ENCODE results near the gene HELQ. TPM values are rescaled to one million over a fixed set of nuclear protein-coding genes. Genes with fewer than 3 reads are reported as not detected.
"Not testable (repeated sequence)": the region's sequence is repeated elsewhere in the genome, so short reads cannot be mapped to it uniquely, and the experiment has no call there.

Gene HELQ
- total and polyA plus RNA-seq, 10 of the 15 experiments (the other 5 are each of a cell fraction or from before 2014, with no cell fraction given), result 4.5 to 13.3 (median 10.6) TPM

DNA sequence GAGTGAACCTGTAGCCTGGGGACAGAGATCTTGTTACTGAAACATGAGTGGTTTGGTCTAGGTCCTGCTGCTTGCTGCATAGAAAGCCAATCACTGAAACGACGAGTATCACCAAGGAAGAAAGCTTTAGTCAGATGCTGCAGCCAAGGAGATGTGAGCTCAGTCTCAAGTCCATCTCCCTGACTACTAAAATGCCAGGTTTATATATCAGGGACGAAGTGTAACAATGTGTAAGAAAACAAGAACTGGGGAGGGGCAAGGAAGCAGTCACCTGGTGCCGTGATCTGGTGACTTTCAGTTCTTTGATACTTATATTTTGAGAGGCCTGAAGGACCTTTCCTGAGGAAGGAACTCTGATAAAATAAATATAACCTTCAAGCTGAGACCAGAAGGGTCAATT is 48.9 kb upstream of the HELQ start (continued):
- TF ChIP-seq, protein P1, sequence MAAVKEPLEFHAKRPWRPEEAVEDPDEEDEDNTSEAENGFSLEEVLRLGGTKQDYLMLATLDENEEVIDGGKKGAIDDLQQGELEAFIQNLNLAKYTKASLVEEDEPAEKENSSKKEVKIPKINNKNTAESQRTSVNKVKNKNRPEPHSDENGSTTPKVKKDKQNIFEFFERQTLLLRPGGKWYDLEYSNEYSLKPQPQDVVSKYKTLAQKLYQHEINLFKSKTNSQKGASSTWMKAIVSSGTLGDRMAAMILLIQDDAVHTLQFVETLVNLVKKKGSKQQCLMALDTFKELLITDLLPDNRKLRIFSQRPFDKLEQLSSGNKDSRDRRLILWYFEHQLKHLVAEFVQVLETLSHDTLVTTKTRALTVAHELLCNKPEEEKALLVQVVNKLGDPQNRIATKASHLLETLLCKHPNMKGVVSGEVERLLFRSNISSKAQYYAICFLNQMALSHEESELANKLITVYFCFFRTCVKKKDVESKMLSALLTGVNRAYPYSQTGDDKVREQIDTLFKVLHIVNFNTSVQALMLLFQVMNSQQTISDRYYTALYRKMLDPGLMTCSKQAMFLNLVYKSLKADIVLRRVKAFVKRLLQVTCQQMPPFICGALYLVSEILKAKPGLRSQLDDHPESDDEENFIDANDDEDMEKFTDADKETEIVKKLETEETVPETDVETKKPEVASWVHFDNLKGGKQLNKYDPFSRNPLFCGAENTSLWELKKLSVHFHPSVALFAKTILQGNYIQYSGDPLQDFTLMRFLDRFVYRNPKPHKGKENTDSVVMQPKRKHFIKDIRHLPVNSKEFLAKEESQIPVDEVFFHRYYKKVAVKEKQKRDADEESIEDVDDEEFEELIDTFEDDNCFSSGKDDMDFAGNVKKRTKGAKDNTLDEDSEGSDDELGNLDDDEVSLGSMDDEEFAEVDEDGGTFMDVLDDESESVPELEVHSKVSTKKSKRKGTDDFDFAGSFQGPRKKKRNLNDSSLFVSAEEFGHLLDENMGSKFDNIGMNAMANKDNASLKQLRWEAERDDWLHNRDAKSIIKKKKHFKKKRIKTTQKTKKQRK (IDR thresholded peaks at IDR 0.05; ENCODE audit: low read depth, low read length), result no peak
- TF ChIP-seq ATF7 (IDR thresholded peaks at IDR 0.05; ENCODE audit: low read depth), result no peak

- Histone ChIP-seq H2AFZ (ENCODE audit: control insufficient read depth, low read depth, low read length) (peak overlapping the region; percentile 54; the same call in 1 of the 2 replicates), H3K9me3 (replicated peaks; ENCODE audit: control insufficient read depth, insufficient read depth, low read length) (no peaks in the 10 kb centered on the region), H3K4me3 (no peak overlapping the region), H3K79me2 (ENCODE audit: control insufficient read depth, insufficient read depth, low read length) (no peaks in the 10 kb centered on the region), H3K27ac (ENCODE audit: control insufficient read depth, insufficient read depth) (no peak overlapping the region), H3K9ac (ENCODE audit: control insufficient read depth, insufficient read depth, low read length) (no peak overlapping the region), H4K20me1 (ENCODE audit: control insufficient read depth, insufficient read depth) (no peaks in the 10 kb centered on the region), H3K4me1 (ENCODE audit: control insufficient read depth, insufficient read depth, low read length) (no peaks in the 10 kb centered on the region), H3K27me3 (replicated peaks in 1 of 2; ENCODE audit: control insufficient read depth in 2 of 2, insufficient read depth in 2 of 2, low read length in 1 of 2) (no peaks in the 10 kb centered on the region), H3K4me2 (ENCODE audit: control insufficient read depth, insufficient read depth) (no peak overlapping the region), H3K36me3 (ENCODE audit: control insufficient read depth in 2 of 2, insufficient read depth in 2 of 2, low read length in 1 of 2) (no peaks in the 10 kb centered on the region)
- CTCF ChIA-PET, result interaction anchor here (0.8 kb wide), 1 partner anchor 135 kb away, joined by 5 read pairs; no protein-coding TSS in a partner anchor
- POLR2A ChIA-PET, result no interaction called here
- SMC1A ChIA-PET (ENCODE audit: uncharacterized antibody, unreplicated experiment), result no interaction called here
- FAIRE-seq, result no peak
- no peak for ATAC-seq
- BruUV-seq (replicated peaks), result no TSS peak
- intact Hi-C loops (cut with micrococcal nuclease; ENCODE audit: unreplicated experiment), result loop anchor here (10.0 kb wide), 1 partner anchor 751 kb away; no protein-coding TSS in a partner anchor
- TF ChIP-seq NBN (IDR thresholded peaks at IDR 0.05) (no peak), POLR2A (IDR thresholded peaks at IDR 0.05; ENCODE audit: low read depth, low read length) (no peak), YBX1 (IDR thresholded peaks at IDR 0.05) (no peak), BRCA1 (IDR thresholded peaks at IDR 0.05; ENCODE audit: low read depth, low read length) (no peak), RELA (IDR thresholded peaks at IDR 0.05; ENCODE audit: borderline replicate concordance, partially characterized antibody) (no peak), KLF5 (IDR thresholded peaks at IDR 0.05; ENCODE audit: partially characterized antibody) (no peak), FOS (IDR thresholded peaks at IDR 0.05; ENCODE audit: borderline replicate concordance, extremely low read depth, insufficient read length) (no peak), LARP7 (IDR thresholded peaks at IDR 0.05) (no peak), NR2C1 (IDR thresholded peaks at IDR 0.05) (no peak), TAF1 (IDR thresholded peaks at IDR 0.05; ENCODE audit: borderline replicate concordance, low read depth, low read length) (no peak)
- TF ChIP-seq, protein P2, sequence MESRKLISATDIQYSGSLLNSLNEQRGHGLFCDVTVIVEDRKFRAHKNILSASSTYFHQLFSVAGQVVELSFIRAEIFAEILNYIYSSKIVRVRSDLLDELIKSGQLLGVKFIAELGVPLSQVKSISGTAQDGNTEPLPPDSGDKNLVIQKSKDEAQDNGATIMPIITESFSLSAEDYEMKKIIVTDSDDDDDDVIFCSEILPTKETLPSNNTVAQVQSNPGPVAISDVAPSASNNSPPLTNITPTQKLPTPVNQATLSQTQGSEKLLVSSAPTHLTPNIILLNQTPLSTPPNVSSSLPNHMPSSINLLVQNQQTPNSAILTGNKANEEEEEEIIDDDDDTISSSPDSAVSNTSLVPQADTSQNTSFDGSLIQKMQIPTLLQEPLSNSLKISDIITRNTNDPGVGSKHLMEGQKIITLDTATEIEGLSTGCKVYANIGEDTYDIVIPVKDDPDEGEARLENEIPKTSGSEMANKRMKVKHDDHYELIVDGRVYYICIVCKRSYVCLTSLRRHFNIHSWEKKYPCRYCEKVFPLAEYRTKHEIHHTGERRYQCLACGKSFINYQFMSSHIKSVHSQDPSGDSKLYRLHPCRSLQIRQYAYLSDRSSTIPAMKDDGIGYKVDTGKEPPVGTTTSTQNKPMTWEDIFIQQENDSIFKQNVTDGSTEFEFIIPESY (IDR thresholded peaks at IDR 0.05), result no peak
- RAD21 ChIA-PET (ENCODE audit: unreplicated experiment), result interaction anchor here (0.7 kb wide), 2 partner anchors 38 to 268 kb away, joined by 3 to 4 read pairs; no protein-coding TSS in a partner anchor
- in situ Hi-C loops (cut with MboI), result loop anchor here (10.0 kb wide), 1 partner anchor 1011 kb away; no protein-coding TSS in a partner anchor
- no peak for DNase-seq (ENCODE audit: low read depth, low spot score)
Measured at GRCh38 chr4:83503974-83504373, 48.4 kb upstream of the HELQ start.

GRCh38 chr4:83501671-83502070 is 46.0 kb upstream of the HELQ start:
- BruUV-seq (replicated peaks); H3K27me3 ChIP-seq (replicated peaks in 1 of 2; ENCODE audit: control insufficient read depth in 2 of 2, insufficient read depth in 2 of 2, low read length in 1 of 2); H3K27ac ChIP-seq (ENCODE audit: control insufficient read depth, insufficient read depth); H3K9me3 ChIP-seq (replicated peaks; ENCODE audit: control insufficient read depth, insufficient read depth, low read length); POLR2A ChIA-PET; SMC1A ChIA-PET (ENCODE audit: uncharacterized antibody, unreplicated experiment); H3K79me2 ChIP-seq (ENCODE audit: control insufficient read depth, insufficient read depth, low read length); H3K4me2 ChIP-seq (ENCODE audit: control insufficient read depth, insufficient read depth); H3K9ac ChIP-seq (ENCODE audit: control insufficient read depth, insufficient read depth, low read length); H3K4me1 ChIP-seq (ENCODE audit: control insufficient read depth, insufficient read depth, low read length); ATAC-seq; H3K36me3 ChIP-seq (ENCODE audit: control insufficient read depth in 2 of 2, insufficient read depth in 2 of 2, low read length in 1 of 2); CTCF ChIA-PET; H4K20me1 ChIP-seq (ENCODE audit: control insufficient read depth, insufficient read depth); H2AFZ ChIP-seq (ENCODE audit: control insufficient read depth, low read depth, low read length); H3K4me3 ChIP-seq; RAD21 ChIA-PET (ENCODE audit: unreplicated experiment); DNase-seq (ENCODE audit: low read depth, low spot score); FAIRE-seq: not testable (repeated sequence)
- intact Hi-C loops (cut with micrococcal nuclease; ENCODE audit: unreplicated experiment), result loop anchor here (10.0 kb wide), 1 partner anchor 753 kb away; no protein-coding TSS in a partner anchor
- in situ Hi-C loops (cut with MboI), result loop anchor here (10.0 kb wide), 1 partner anchor 1013 kb away; no protein-coding TSS in a partner anchor
- 62% methylated on average over 3 of the region's 3 CpGs for WGBS (ENCODE audit: insufficient coverage, insufficient replicate concordance, low lambda C conversion rate, missing lambda C conversion rate)
